ENCODE data around the gene KDM6B. TPM values are rescaled to one million over a fixed set of nuclear protein-coding genes. Genes with fewer than 3 reads are reported as not detected.

Gene KDM6B
- total RNA-seq, 1 experiment from 2014 or later: 19.9 TPM

DNA sequence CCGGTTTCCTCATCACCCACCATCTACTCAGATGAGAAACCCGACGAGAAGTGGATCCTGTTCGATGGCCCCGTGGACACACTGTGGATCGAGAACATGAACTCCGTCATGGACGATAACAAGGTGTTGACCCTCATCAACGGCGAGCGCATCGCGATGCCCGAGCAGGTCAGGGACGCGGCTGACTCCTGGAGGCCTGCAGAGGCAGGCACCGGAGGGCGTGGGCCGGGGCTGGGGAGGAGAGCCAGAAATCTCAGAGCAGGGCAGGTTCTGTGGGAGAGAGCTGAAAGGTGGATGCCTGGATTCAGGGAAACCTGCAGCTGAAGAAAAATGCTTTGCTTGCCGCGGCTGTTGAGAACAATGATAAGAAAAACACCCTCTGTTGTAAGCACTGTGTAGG lies 47.2 kb upstream of the KDM6B start:
- no TSS peak for BruUV-seq (replicated peaks)
- ATAC-seq: no peak
- in situ Hi-C loops (cut with HindIII; ENCODE audit: low pct_unique_long_range_greater_than_20kb, low sequenced_read_pairs): no loop called here
- POLR2A ChIA-PET: no interaction called here
- TF ChIP-seq, protein P1, sequence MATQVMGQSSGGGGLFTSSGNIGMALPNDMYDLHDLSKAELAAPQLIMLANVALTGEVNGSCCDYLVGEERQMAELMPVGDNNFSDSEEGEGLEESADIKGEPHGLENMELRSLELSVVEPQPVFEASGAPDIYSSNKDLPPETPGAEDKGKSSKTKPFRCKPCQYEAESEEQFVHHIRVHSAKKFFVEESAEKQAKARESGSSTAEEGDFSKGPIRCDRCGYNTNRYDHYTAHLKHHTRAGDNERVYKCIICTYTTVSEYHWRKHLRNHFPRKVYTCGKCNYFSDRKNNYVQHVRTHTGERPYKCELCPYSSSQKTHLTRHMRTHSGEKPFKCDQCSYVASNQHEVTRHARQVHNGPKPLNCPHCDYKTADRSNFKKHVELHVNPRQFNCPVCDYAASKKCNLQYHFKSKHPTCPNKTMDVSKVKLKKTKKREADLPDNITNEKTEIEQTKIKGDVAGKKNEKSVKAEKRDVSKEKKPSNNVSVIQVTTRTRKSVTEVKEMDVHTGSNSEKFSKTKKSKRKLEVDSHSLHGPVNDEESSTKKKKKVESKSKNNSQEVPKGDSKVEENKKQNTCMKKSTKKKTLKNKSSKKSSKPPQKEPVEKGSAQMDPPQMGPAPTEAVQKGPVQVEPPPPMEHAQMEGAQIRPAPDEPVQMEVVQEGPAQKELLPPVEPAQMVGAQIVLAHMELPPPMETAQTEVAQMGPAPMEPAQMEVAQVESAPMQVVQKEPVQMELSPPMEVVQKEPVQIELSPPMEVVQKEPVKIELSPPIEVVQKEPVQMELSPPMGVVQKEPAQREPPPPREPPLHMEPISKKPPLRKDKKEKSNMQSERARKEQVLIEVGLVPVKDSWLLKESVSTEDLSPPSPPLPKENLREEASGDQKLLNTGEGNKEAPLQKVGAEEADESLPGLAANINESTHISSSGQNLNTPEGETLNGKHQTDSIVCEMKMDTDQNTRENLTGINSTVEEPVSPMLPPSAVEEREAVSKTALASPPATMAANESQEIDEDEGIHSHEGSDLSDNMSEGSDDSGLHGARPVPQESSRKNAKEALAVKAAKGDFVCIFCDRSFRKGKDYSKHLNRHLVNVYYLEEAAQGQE (IDR thresholded peaks at IDR 0.05; ENCODE audit: insufficient read depth in 1 of 2, low read depth in 2 of 2, low read length in 1 of 2): no peak
- TF ChIP-seq, protein P2, sequence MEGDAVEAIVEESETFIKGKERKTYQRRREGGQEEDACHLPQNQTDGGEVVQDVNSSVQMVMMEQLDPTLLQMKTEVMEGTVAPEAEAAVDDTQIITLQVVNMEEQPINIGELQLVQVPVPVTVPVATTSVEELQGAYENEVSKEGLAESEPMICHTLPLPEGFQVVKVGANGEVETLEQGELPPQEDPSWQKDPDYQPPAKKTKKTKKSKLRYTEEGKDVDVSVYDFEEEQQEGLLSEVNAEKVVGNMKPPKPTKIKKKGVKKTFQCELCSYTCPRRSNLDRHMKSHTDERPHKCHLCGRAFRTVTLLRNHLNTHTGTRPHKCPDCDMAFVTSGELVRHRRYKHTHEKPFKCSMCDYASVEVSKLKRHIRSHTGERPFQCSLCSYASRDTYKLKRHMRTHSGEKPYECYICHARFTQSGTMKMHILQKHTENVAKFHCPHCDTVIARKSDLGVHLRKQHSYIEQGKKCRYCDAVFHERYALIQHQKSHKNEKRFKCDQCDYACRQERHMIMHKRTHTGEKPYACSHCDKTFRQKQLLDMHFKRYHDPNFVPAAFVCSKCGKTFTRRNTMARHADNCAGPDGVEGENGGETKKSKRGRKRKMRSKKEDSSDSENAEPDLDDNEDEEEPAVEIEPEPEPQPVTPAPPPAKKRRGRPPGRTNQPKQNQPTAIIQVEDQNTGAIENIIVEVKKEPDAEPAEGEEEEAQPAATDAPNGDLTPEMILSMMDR (IDR thresholded peaks at IDR 0.05): no peak
- TF ChIP-seq TCF7L2 (IDR thresholded peaks at IDR 0.05; ENCODE audit: low read depth, low read length): no peak
- no peak for TF ChIP-seq POLR2AphosphoS5 (IDR thresholded peaks at IDR 0.05; ENCODE audit: low read depth, low read length)
- no peak for TF ChIP-seq SIN3A (IDR thresholded peaks at IDR 0.05; ENCODE audit: borderline replicate concordance, insufficient read depth, low read depth, low read length)
- no peak for DNase-seq (ENCODE audit: low read depth, low spot score)
- intact Hi-C loops (cut with micrococcal nuclease; ENCODE audit: unreplicated experiment): no loop called here
- H3K4me1 ChIP-seq (ENCODE audit: control insufficient read depth, insufficient read depth, low read length): no peaks in the 10 kb centered on the region
- H3K27ac ChIP-seq (ENCODE audit: low read length): no peak overlapping the region
- no peaks in the 10 kb centered on the region for H3K36me3 ChIP-seq (ENCODE audit: control insufficient read depth, insufficient read depth, low read length)
- H3K27me3 ChIP-seq (ENCODE audit: control insufficient read depth, insufficient read depth, low read length): no peaks in the 10 kb centered on the region; the same call in 1 of the 2 replicates
- no peaks in the 10 kb centered on the region for H3K9me3 ChIP-seq (ENCODE audit: control insufficient read depth, insufficient read depth, low read depth, low read length)
- CTCF ChIA-PET: no interaction called here
- no peak overlapping the region for H3K4me3 ChIP-seq (ENCODE audit: low read depth in 2 of 2, low read length in 2 of 2)

DNA sequence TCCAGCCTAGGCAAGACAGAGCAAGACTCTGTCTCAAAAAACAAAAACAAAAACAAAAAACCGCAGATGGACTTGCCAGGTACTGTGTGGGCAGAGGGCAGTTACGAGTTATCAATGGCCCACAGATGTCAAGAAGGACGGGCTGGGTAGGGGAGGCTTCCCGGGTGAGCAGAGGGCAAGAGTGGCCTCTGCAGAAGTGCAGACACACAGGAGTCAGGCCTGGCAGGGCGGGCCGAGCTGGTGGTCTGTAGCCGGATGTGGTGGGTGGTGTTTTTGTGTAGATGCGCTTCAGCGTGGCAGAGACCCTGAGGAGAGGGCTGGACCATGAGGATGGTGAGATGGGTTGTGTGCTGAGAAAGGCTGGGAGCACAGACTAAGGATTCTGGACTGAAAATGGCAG lies 44.9 kb upstream of the KDM6B start:
- no peaks in the 10 kb centered on the region for H3K4me1 ChIP-seq (ENCODE audit: control insufficient read depth, insufficient read depth, low read length)
- ChIA-PET CTCF (interaction anchor here (0.7 kb wide), 1 partner anchor 82 kb away, joined by 3 read pairs; no protein-coding TSS in a partner anchor), POLR2A (no interaction called here)
- H3K36me3 ChIP-seq (ENCODE audit: control insufficient read depth, insufficient read depth, low read length): no peaks in the 10 kb centered on the region
- intact Hi-C loops (cut with micrococcal nuclease; ENCODE audit: unreplicated experiment) (no loop called here), in situ Hi-C loops (cut with HindIII; ENCODE audit: low pct_unique_long_range_greater_than_20kb, low sequenced_read_pairs) (no loop called here)
- DNase-seq (ENCODE audit: low read depth, low spot score) (no peak), ATAC-seq (no peak)
- H3K27ac ChIP-seq (ENCODE audit: low read length): no peak overlapping the region
- TF ChIP-seq, protein P2 (IDR thresholded peaks at IDR 0.05): no peak
- TF ChIP-seq POLR2AphosphoS5 (IDR thresholded peaks at IDR 0.05; ENCODE audit: low read depth, low read length): no peak
- TF ChIP-seq, protein P1 (IDR thresholded peaks at IDR 0.05; ENCODE audit: insufficient read depth in 1 of 2, low read depth in 2 of 2, low read length in 1 of 2): no peak
- TF ChIP-seq TCF7L2 (IDR thresholded peaks at IDR 0.05; ENCODE audit: low read depth, low read length): no peak
- TF ChIP-seq SIN3A (IDR thresholded peaks at IDR 0.05; ENCODE audit: borderline replicate concordance, insufficient read depth, low read depth, low read length): no peak
- no peaks in the 10 kb centered on the region for H3K27me3 ChIP-seq (ENCODE audit: control insufficient read depth, insufficient read depth, low read length)
- no peak overlapping the region for H3K4me3 ChIP-seq (ENCODE audit: low read depth in 2 of 2, low read length in 2 of 2)
- BruUV-seq (replicated peaks): no TSS peak
- no peaks in the 10 kb centered on the region for H3K9me3 ChIP-seq (ENCODE audit: control insufficient read depth, insufficient read depth, low read depth, low read length)

All from Panc1 (cell line).